SK-N-SH (cell line): ENCODE measurements around the gene UBAC2. TPM values are rescaled to one million over a fixed set of nuclear protein-coding genes. Genes with fewer than 3 reads are reported as not detected.

Experiments
- CTCF ChIA-PET: fragments of 300-600, 350-600 bp; formaldehyde crosslinking; extraction: SDS; loops from one replicate; lab custom pipeline; 2021; lab: Yijun Ruan, JAX
- POLR2A ChIA-PET: fragments of 350-600 bp; sonication (Branson Sonifier 250); formaldehyde crosslinking; extraction: SDS; loops from one replicate; lab custom pipeline; 2020; ENCODE audit warnings: antibody characterized with exemption, inconsistent platforms; lab: Yijun Ruan, JAX
- DNase-seq: peaks from one replicate; pipeline ENCODE4 v3.0.0; 2012
- H2AFZ ChIP-seq: fragments of 200-600 bp; sonication (generic); 2 replicates; pipeline ENCODE4 v1.8.1; 2016; ENCODE audit warnings: antibody characterized with exemption, mild to moderate bottlenecking, low read depth
- H3F3A ChIP-seq: fragments of 200-600 bp; sonication (generic); replicated peaks from 2 replicates; pipeline ENCODE3; 2016; ENCODE audit warnings: antibody characterized with exemption, mild to moderate bottlenecking; ENCODE audit not compliant: insufficient read depth
- H3K27ac ChIP-seq, 2 experiments: fragments of 200-500 bp in 1 of 2; fragments of 200-600 bp in 1 of 2; sonication (Bioruptor generic) in 1 of 2; sonication (generic), shearing (Covaris generic) in 1 of 2; 2 replicates each; pipeline versions ENCODE4 v1.5.1 to v1.6.1; 2014 to 2016; ENCODE audit warnings: low read depth in 2 of 2, inconsistent platforms in 1 of 2, low read length in 1 of 2, mild to moderate bottlenecking in 1 of 2, mixed read lengths in 1 of 2
- H3K27me3 ChIP-seq: fragments of 200-600 bp; sonication (generic), shearing (Covaris generic); 2 replicates; pipeline ENCODE4 v1.6.1; 2016; ENCODE audit warnings: mixed run types; ENCODE audit not compliant: insufficient read depth
- H3K36me3 ChIP-seq, 2 experiments: fragments of 200-500 bp in 1 of 2; fragments of 200-600 bp in 1 of 2; sonication (Bioruptor generic) in 1 of 2; sonication (generic) in 1 of 2; replicated peaks in 1 of 2; 2 replicates each; pipeline versions ENCODE3 to v1.5.1; 2014 to 2016; ENCODE audit warnings: low read length in 1 of 2, mild to moderate bottlenecking in 1 of 2; ENCODE audit not compliant: insufficient read depth in 2 of 2, control insufficient read depth in 1 of 2
- H3K4me1 ChIP-seq, 2 experiments: fragments of 200-500 bp in 1 of 2; fragments of 200-600 bp in 1 of 2; sonication (Bioruptor generic) in 1 of 2; sonication (generic), shearing (Covaris generic) in 1 of 2; 2 replicates each; pipeline versions ENCODE4 v1.5.1 to v1.6.1; 2014 to 2016; ENCODE audit warnings: low read depth in 1 of 2, low read length in 1 of 2, mixed run types in 1 of 2; ENCODE audit not compliant: insufficient read depth in 2 of 2, control insufficient read depth in 1 of 2
- H3K4me2 ChIP-seq: fragments of 200-600 bp; sonication (generic), shearing (Covaris generic); 2 replicates; pipeline ENCODE4 v1.6.1; 2017; ENCODE audit warnings: mixed run types
- H3K4me3 ChIP-seq, 2 experiments: fragments of 200-500 bp in 1 of 2; fragments of 200-600 bp in 1 of 2; sonication (Bioruptor generic) in 1 of 2; sonication (generic), shearing (Covaris generic) in 1 of 2; 2 replicates each; pipeline versions ENCODE4 v1.5.1 to v1.8.1; 2014 to 2016; ENCODE audit warnings: low read depth in 2 of 2, inconsistent platforms in 1 of 2, low read length in 1 of 2, mild to moderate bottlenecking in 1 of 2, mixed read lengths in 1 of 2, moderate library complexity in 1 of 2
- H3K79me2 ChIP-seq: fragments of 200-600 bp; sonication (generic); 2 replicates; pipeline ENCODE4 v1.8.1; 2017; ENCODE audit warnings: mild to moderate bottlenecking; ENCODE audit not compliant: insufficient read depth
- H3K9ac ChIP-seq: fragments of 200-600 bp; sonication (generic); 2 replicates; pipeline ENCODE4 v1.6.1; 2017; ENCODE audit warnings: mixed run types
- H3K9me2 ChIP-seq: fragments of 200-600 bp; sonication (generic); 2 replicates; pipeline ENCODE4 v1.6.1; 2017; ENCODE audit warnings: mixed run types
- H3K9me3 ChIP-seq: fragments of 200-600 bp; sonication (generic); 2 replicates; pipeline ENCODE4 v1.6.1; 2017; ENCODE audit warnings: mixed run types, mild to moderate bottlenecking, moderate library complexity
- H4K20me1 ChIP-seq: fragments of 200-600 bp; sonication (generic); 2 replicates; pipeline ENCODE4 v1.6.1; 2017; ENCODE audit warnings: mild to moderate bottlenecking, mixed run types; ENCODE audit not compliant: insufficient read depth
- ELF1 ChIP-seq: IDR thresholded peaks from 2 replicates; pipeline ENCODE4 v1.4.0; 2012
- EZH2phosphoT487 ChIP-seq: fragments of 200-600 bp; sonication (generic); IDR thresholded peaks from 2 replicates; pipeline ENCODE4 v1.6.1; 2017; ENCODE audit warnings: low read depth, mixed run types, mild to moderate bottlenecking, antibody characterized with exemption, moderate library complexity, borderline replicate concordance
- FOSL2 ChIP-seq: IDR thresholded peaks from 2 replicates; pipeline ENCODE4 v1.4.0; 2012; ENCODE audit warnings: low read depth, mild to moderate bottlenecking, moderate library complexity, borderline replicate concordance
- FOXJ3 ChIP-seq: sonication (generic); formaldehyde crosslinking; IDR thresholded peaks from 2 replicates; pipeline ENCODE4 v1.5.1; 2020; ENCODE audit warnings: mild to moderate bottlenecking, missing genetic modification reagents
- GABPA ChIP-seq: IDR thresholded peaks from 2 replicates; pipeline ENCODE4 v1.4.0; 2012; ENCODE audit warnings: low read depth, mild to moderate bottlenecking
- JUND ChIP-seq: IDR thresholded peaks from 2 replicates; pipeline ENCODE4 v1.4.0; 2012
- MXI1 ChIP-seq: IDR thresholded peaks from 2 replicates; pipeline ENCODE4 v1.6.1; 2012; ENCODE audit warnings: mild to moderate bottlenecking, low read depth, low read length, improper control_type of control experiment
- RXRA ChIP-seq: IDR thresholded peaks from 2 replicates; pipeline ENCODE4 v1.4.0; 2012; ENCODE audit warnings: low read depth, mild to moderate bottlenecking, borderline replicate concordance
- SMC3 ChIP-seq: IDR thresholded peaks from 2 replicates; pipeline ENCODE4 v1.6.1; 2012; ENCODE audit warnings: low read depth, low read length, improper control_type of control experiment
- TAF1 ChIP-seq: IDR thresholded peaks from 2 replicates; pipeline ENCODE4 v1.6.1; 2012; ENCODE audit warnings: low read depth, mild to moderate bottlenecking, low read length, moderate library complexity, borderline replicate concordance
- TCF12 ChIP-seq: IDR thresholded peaks from 2 replicates; pipeline ENCODE4 v1.4.0; 2012
- YY1 ChIP-seq: IDR thresholded peaks from 2 replicates; pipeline ENCODE4 v1.4.0; 2012; ENCODE audit warnings: low read depth, mild to moderate bottlenecking
- WGBS: methylation state at CpG from one replicate; pipeline ENCODE4 v1.1.6; 2017; ENCODE audit warnings: low lambda C conversion rate; 5-methylcytosine and 5-hydroxymethylcytosine counted together
- polyA plus RNA-seq, 3 experiments: library from polyadenylated mRNA; depleted of rRNA; stranded (reverse); fragments of >200 nt; gene quantifications; 2 replicates each; pipeline ENCODE4 v1.2.3, GENCODE V29; 2012
- TF ChIP-seq, protein P1 (sequence below): fragments of 150-350 bp; IDR thresholded peaks from 2 replicates; pipeline ENCODE4 v1.6.1; 2017; ENCODE audit warnings: antibody characterized with exemption, low read length, low read depth, borderline replicate concordance
- TF ChIP-seq, protein P2 (sequence below): IDR thresholded peaks from 2 replicates; pipeline ENCODE4 v1.4.0; 2012; ENCODE audit warnings: low read depth, borderline replicate concordance
- TF ChIP-seq, protein P3 (sequence below): IDR thresholded peaks from 2 replicates; pipeline ENCODE4 v1.4.0; 2012; ENCODE audit warnings: low read depth
- TF ChIP-seq, protein P4 (sequence below): IDR thresholded peaks from 2 replicates; pipeline ENCODE4 v1.4.0; 2012; ENCODE audit warnings: low read depth, borderline replicate concordance
- TF ChIP-seq, protein P5 (sequence below): IDR thresholded peaks from 2 replicates; pipeline ENCODE4 v1.6.1; 2012; ENCODE audit warnings: mild to moderate bottlenecking, low read depth, low read length, moderate library complexity

UBAC2 gene
- polyA plus RNA-seq, 1 of the 3 experiments (the other 2 are of a cell fraction), result 79.0 TPM

DNA sequence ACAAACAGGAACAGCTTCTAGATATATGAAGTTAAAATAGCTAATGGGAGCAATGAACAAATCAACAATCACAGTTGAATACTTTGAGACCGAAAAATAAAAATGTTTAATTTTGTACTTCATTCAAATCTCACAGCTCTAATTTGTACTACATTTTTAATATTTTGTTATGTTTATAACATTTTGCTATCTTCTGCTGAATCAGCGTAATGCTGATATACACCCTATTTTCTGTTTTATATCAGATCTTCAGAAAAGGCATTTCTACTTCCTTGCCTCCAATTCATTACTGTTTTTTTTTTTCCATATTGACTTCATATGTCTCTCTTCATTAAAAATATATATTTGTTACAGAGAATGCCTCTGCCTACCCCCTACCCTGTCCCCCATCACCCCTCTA is 134.4 kb downstream of the UBAC2 start:
- H3F3A ChIP-seq, result no peaks in the 10 kb centered on the region
- DNase-seq, result no peak
- ChIA-PET CTCF (interaction anchor here (1.4 to 1.6 kb wide), 3 partner anchors 10 to 159 kb away, joined by 4 to 5 read pairs (median 5); no protein-coding TSS in a partner anchor), POLR2A (no interaction called here)
- no peaks in the 10 kb centered on the region for H3K36me3 ChIP-seq
- no peaks in the 10 kb centered on the region for H3K79me2 ChIP-seq
- no peaks in the 10 kb centered on the region for H3K9me3 ChIP-seq
- no peak overlapping the region for H3K9ac ChIP-seq
- no peak overlapping the region for H2AFZ ChIP-seq
- WGBS, result 96% methylated on average over 2 of the region's 2 CpGs
- H3K27me3 ChIP-seq, result no peaks in the 10 kb centered on the region
- TF ChIP-seq TAF1, result no peak
- no peak for TF ChIP-seq RXRA
- TF ChIP-seq, protein P1, sequence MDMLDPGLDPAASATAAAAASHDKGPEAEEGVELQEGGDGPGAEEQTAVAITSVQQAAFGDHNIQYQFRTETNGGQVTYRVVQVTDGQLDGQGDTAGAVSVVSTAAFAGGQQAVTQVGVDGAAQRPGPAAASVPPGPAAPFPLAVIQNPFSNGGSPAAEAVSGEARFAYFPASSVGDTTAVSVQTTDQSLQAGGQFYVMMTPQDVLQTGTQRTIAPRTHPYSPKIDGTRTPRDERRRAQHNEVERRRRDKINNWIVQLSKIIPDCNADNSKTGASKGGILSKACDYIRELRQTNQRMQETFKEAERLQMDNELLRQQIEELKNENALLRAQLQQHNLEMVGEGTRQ, result no peak
- TF ChIP-seq YY1, result no peak
- no peak for TF ChIP-seq ELF1
- no peak for TF ChIP-seq JUND
- TF ChIP-seq, protein P2, sequence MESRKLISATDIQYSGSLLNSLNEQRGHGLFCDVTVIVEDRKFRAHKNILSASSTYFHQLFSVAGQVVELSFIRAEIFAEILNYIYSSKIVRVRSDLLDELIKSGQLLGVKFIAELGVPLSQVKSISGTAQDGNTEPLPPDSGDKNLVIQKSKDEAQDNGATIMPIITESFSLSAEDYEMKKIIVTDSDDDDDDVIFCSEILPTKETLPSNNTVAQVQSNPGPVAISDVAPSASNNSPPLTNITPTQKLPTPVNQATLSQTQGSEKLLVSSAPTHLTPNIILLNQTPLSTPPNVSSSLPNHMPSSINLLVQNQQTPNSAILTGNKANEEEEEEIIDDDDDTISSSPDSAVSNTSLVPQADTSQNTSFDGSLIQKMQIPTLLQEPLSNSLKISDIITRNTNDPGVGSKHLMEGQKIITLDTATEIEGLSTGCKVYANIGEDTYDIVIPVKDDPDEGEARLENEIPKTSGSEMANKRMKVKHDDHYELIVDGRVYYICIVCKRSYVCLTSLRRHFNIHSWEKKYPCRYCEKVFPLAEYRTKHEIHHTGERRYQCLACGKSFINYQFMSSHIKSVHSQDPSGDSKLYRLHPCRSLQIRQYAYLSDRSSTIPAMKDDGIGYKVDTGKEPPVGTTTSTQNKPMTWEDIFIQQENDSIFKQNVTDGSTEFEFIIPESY, result no peak
- TF ChIP-seq, protein P3, sequence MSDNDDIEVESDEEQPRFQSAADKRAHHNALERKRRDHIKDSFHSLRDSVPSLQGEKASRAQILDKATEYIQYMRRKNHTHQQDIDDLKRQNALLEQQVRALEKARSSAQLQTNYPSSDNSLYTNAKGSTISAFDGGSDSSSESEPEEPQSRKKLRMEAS, result no peak
- H4K20me1 ChIP-seq, result no peaks in the 10 kb centered on the region
- no peak overlapping the region for H3K4me3 ChIP-seq
- no peak overlapping the region for H3K27ac ChIP-seq
- H3K9me2 ChIP-seq, result no peaks in the 10 kb centered on the region
- H3K4me2 ChIP-seq, result no peak overlapping the region
- peaks cover 0 to 10% of the 10 kb centered on the region in 2 experiments; a peak in 2 of 4 replicates for H3K4me1 ChIP-seq

DNA sequence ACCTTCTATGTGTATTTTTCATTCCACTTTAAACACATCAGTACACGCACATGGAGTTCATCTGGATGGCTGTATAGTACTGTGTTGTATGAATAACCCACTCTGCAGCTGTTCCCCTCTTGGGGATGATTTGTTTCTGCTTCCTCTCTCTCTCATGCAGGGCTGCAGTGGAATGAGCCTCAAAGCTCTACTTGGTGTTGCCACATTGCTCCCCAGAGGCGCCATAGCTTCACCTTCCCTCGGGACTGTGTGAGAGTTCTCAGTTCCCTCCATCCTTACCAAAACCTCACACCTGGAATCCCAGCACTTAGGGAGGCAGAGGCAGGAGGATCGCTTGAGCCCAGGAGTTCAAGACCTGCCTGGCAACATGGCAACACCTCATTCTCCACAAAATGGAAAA is 134.9 kb downstream of the UBAC2 start:
- ChIA-PET CTCF (interaction anchor here (1.4 to 1.6 kb wide), 3 partner anchors 11 to 159 kb away, joined by 4 to 5 read pairs (median 5); no protein-coding TSS in a partner anchor), POLR2A (interaction anchor here (0.7 kb wide), 1 partner anchor 78 kb away, joined by 3 read pairs; no protein-coding TSS in a partner anchor)
- no peak overlapping the region for H3K9ac ChIP-seq
- DNase-seq, result no peak
- H3K4me2 ChIP-seq, result no peak overlapping the region
- H3K36me3 ChIP-seq, result peaks cover 4 to 5% of the 10 kb centered on the region in 2 experiments
- WGBS, result 92% methylated on average over 4 of the region's 4 CpGs
- H3K27ac ChIP-seq, result no peak overlapping the region
- peaks cover 0 to 10% of the 10 kb centered on the region in 2 experiments; a peak in 2 of 4 replicates for H3K4me1 ChIP-seq
- H4K20me1 ChIP-seq, result no peaks in the 10 kb centered on the region
- H3F3A ChIP-seq, result no peaks in the 10 kb centered on the region
- no peak overlapping the region for H2AFZ ChIP-seq
- H3K9me2 ChIP-seq, result no peaks in the 10 kb centered on the region
- no peak overlapping the region for H3K4me3 ChIP-seq
- TF ChIP-seq FOSL2, result no peak
- TF ChIP-seq TCF12, result no peak
- no peak for TF ChIP-seq MXI1
- TF ChIP-seq, protein P2, result no peak
- TF ChIP-seq FOXJ3 (CRISPR knock-in tag), result no peak
- TF ChIP-seq, protein P4, sequence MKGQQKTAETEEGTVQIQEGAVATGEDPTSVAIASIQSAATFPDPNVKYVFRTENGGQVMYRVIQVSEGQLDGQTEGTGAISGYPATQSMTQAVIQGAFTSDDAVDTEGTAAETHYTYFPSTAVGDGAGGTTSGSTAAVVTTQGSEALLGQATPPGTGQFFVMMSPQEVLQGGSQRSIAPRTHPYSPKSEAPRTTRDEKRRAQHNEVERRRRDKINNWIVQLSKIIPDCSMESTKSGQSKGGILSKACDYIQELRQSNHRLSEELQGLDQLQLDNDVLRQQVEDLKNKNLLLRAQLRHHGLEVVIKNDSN, result no peak
- TF ChIP-seq, protein P5, sequence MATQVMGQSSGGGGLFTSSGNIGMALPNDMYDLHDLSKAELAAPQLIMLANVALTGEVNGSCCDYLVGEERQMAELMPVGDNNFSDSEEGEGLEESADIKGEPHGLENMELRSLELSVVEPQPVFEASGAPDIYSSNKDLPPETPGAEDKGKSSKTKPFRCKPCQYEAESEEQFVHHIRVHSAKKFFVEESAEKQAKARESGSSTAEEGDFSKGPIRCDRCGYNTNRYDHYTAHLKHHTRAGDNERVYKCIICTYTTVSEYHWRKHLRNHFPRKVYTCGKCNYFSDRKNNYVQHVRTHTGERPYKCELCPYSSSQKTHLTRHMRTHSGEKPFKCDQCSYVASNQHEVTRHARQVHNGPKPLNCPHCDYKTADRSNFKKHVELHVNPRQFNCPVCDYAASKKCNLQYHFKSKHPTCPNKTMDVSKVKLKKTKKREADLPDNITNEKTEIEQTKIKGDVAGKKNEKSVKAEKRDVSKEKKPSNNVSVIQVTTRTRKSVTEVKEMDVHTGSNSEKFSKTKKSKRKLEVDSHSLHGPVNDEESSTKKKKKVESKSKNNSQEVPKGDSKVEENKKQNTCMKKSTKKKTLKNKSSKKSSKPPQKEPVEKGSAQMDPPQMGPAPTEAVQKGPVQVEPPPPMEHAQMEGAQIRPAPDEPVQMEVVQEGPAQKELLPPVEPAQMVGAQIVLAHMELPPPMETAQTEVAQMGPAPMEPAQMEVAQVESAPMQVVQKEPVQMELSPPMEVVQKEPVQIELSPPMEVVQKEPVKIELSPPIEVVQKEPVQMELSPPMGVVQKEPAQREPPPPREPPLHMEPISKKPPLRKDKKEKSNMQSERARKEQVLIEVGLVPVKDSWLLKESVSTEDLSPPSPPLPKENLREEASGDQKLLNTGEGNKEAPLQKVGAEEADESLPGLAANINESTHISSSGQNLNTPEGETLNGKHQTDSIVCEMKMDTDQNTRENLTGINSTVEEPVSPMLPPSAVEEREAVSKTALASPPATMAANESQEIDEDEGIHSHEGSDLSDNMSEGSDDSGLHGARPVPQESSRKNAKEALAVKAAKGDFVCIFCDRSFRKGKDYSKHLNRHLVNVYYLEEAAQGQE, result no peak
- TF ChIP-seq GABPA, result no peak
- TF ChIP-seq EZH2phosphoT487, result no peak
- TF ChIP-seq SMC3, result no peak
- H3K27me3 ChIP-seq, result no peaks in the 10 kb centered on the region
- no peaks in the 10 kb centered on the region for H3K9me3 ChIP-seq
- H3K79me2 ChIP-seq, result no peaks in the 10 kb centered on the region
